Liver (tissue), 9 donors: ENCODE measurements around the gene IGSF3. TPM values are rescaled to one million over a fixed set of nuclear protein-coding genes. Genes with fewer than 3 reads are reported as not detected.
"Not testable (repeated sequence)": the region's sequence is repeated elsewhere in the genome, so short reads cannot be mapped to it uniquely, and the experiment has no call there.

Experiments used
- DNase-seq: peaks from one replicate; pipeline ENCODE4 v3.0.0-alpha.2; 2017; ENCODE audit warnings: low spot score
- H3K27ac ChIP-seq, 2 donors: one replicate each; pipeline ENCODE4 v1.7.0; 2013; ENCODE audit warnings: inconsistent platforms in 2 of 2, low read length in 2 of 2, control low read depth in 1 of 2, low read depth in 1 of 2, mild to moderate bottlenecking in 1 of 2
- H3K27me3 ChIP-seq, 4 donors: one replicate each; pipeline versions ENCODE4 v1.6.1 to v1.7.0; 2013; ENCODE audit warnings: low read length in 3 of 4, inconsistent platforms in 1 of 4, mild to moderate bottlenecking in 1 of 4, moderate library complexity in 1 of 4; ENCODE audit not compliant: control insufficient read depth in 4 of 4, insufficient read depth in 4 of 4
- H3K36me3 ChIP-seq, 4 donors: one replicate each; pipeline versions ENCODE4 v1.6.1 to v1.7.0; 2013; ENCODE audit warnings: low read length in 3 of 4, mild to moderate bottlenecking in 3 of 4, low read depth in 1 of 4, moderate library complexity in 1 of 4; ENCODE audit not compliant: control insufficient read depth in 4 of 4, insufficient read depth in 3 of 4
- H3K4me1 ChIP-seq, 4 donors: one replicate each; pipeline versions ENCODE4 v1.6.1 to v1.7.0; 2013; ENCODE audit warnings: low read length in 3 of 4, mild to moderate bottlenecking in 3 of 4, moderate library complexity in 1 of 4; ENCODE audit not compliant: control insufficient read depth in 4 of 4, insufficient read depth in 4 of 4
- H3K4me3 ChIP-seq, 3 donors: one replicate each; pipeline versions ENCODE4 v1.6.1 to v1.7.0; 2013; ENCODE audit warnings: low read length in 3 of 3, control low read depth in 1 of 3, low read depth in 1 of 3, mild to moderate bottlenecking in 1 of 3
- H3K9ac ChIP-seq, 2 donors: one replicate each; pipeline ENCODE4 v1.7.0; 2013; ENCODE audit warnings: low read length in 2 of 2, mild to moderate bottlenecking in 2 of 2, moderate library complexity in 2 of 2, control low read depth in 1 of 2, low read depth in 1 of 2
- H3K9me3 ChIP-seq, 4 donors: one replicate each; pipeline versions ENCODE4 v1.6.1 to v1.7.0; 2013; ENCODE audit warnings: low read length in 3 of 4; ENCODE audit not compliant: control insufficient read depth in 4 of 4
- ATF3 ChIP-seq: IDR thresholded peaks from 2 replicates; pipeline ENCODE4 v1.6.1; 2016; ENCODE audit warnings: antibody characterized with exemption
- CTCF ChIP-seq: fragments of 150-350 bp; IDR thresholded peaks from 2 replicates; pipeline ENCODE4 v1.5.1; 2017; ENCODE audit warnings: improper control_type of control experiment, low read depth, low read length; ENCODE audit not compliant: missing input control
- EGR1 ChIP-seq, 2 donors: IDR thresholded peaks; 2 replicates each; pipeline ENCODE4 v1.6.1; 2016 to 2018; ENCODE audit warnings: antibody characterized with exemption in 2 of 2, low read depth in 2 of 2
- FOXA1 ChIP-seq: IDR thresholded peaks from 2 replicates; pipeline ENCODE4 v1.6.1; 2016; ENCODE audit warnings: antibody characterized with exemption
- FOXA2 ChIP-seq: IDR thresholded peaks from 2 replicates; pipeline ENCODE4 v1.6.1; 2016; ENCODE audit warnings: antibody characterized with exemption
- GABPA ChIP-seq, 2 donors: IDR thresholded peaks in 1 of 2; conservative IDR thresholded peaks in 1 of 2; 2 replicates each; pipeline ENCODE4 v1.6.1; 2016; ENCODE audit warnings: antibody characterized with exemption in 2 of 2, mild to moderate bottlenecking in 1 of 2, moderate library complexity in 1 of 2
- HNF4A ChIP-seq, 2 donors: conservative IDR thresholded peaks; 2 replicates each; pipeline ENCODE4 v1.6.1; 2016; ENCODE audit warnings: antibody characterized with exemption in 2 of 2, mild to moderate bottlenecking in 2 of 2
- HNF4G ChIP-seq: IDR thresholded peaks from 2 replicates; pipeline ENCODE4 v1.6.1; 2016; ENCODE audit warnings: antibody characterized with exemption
- JUND ChIP-seq, 2 donors: IDR thresholded peaks; 2 replicates each; pipeline ENCODE4 v1.6.1; 2016; ENCODE audit warnings: antibody characterized with exemption in 2 of 2
- NR2F2 ChIP-seq: IDR thresholded peaks from 2 replicates; pipeline ENCODE4 v1.6.1; 2016; ENCODE audit warnings: antibody characterized with exemption
- RAD21 ChIP-seq, 2 donors: IDR thresholded peaks; 2 replicates each; pipeline ENCODE4 v1.6.1; 2016; ENCODE audit warnings: antibody characterized with exemption in 2 of 2, mild to moderate bottlenecking in 2 of 2
- RXRA ChIP-seq, 2 donors: IDR thresholded peaks; 2 replicates each; pipeline ENCODE4 v1.6.1; 2017 to 2018; ENCODE audit warnings: antibody characterized with exemption in 2 of 2, mild to moderate bottlenecking in 1 of 2
- SP1 ChIP-seq: IDR thresholded peaks from 2 replicates; pipeline ENCODE4 v1.6.1; 2018; ENCODE audit warnings: antibody characterized with exemption, mild to moderate bottlenecking
- TAF1 ChIP-seq: conservative IDR thresholded peaks from 2 replicates; pipeline ENCODE4 v1.6.1; 2016; ENCODE audit warnings: antibody characterized with exemption, mild to moderate bottlenecking
- YY1 ChIP-seq: IDR thresholded peaks from 2 replicates; pipeline ENCODE4 v1.6.1; 2016; ENCODE audit warnings: antibody characterized with exemption, mild to moderate bottlenecking
- WGBS: extraction: QIAGEN DNeasy Blood & Tissue Kit; methylation state at CpG from one replicate; pipeline ENCODE4 v1.1.7; 2013; 5-methylcytosine and 5-hydroxymethylcytosine counted together
- polyA plus RNA-seq, 2 donors: library from polyadenylated mRNA; stranded (reverse) in 1 of 2; unstranded in 1 of 2; fragments of 200-250 nt in 1 of 2; fragments of >200 nt in 1 of 2; fragmentation: Nextera tagmentation in 1 of 2; extraction: Ambion mirVana in 1 of 2; gene quantifications; one replicate each; pipeline versions ENCODE4 v1.2.1 to v1.2.3, GENCODE V29; 2013 to 2015
- total RNA-seq, 2 donors: library from RNA; depleted of rRNA; stranded (reverse); fragments of >200 nt; gene quantifications; one replicate each; pipeline ENCODE4 v1.2.3, GENCODE V29; 2014
- TF ChIP-seq, protein P1 (sequence below): IDR thresholded peaks from 2 replicates; pipeline ENCODE4 v1.6.1; 2016; ENCODE audit warnings: antibody characterized with exemption
- TF ChIP-seq, protein P2 (sequence below): IDR thresholded peaks from 2 replicates; pipeline ENCODE4 v1.6.1; 2016; ENCODE audit warnings: antibody characterized with exemption, mild to moderate bottlenecking
- donor health status: healthy.
- donor health status: healthy.
- donor health status: healthy.
- donor health status: healthy.
- donor health status: healthy.

Gene IGSF3
- total and polyA plus RNA-seq, 4 donors, result 0.14 to 5.4 (median 0.68) TPM

GRCh38 chr1:116564426-116564825, 103.1 kb downstream of the IGSF3 start (continued):
- TF ChIP-seq GABPA (IDR thresholded peaks at IDR 0.05 in 1 of 2, conservative IDR thresholded peaks at IDR 0.05 in 1 of 2), result no peak
- TF ChIP-seq ATF3, result no peak

GRCh38 chr1:116562465-116562864, 105.1 kb downstream of the IGSF3 start:
- 96% methylated on average over 4 of the region's 4 CpGs for WGBS
- H3K27me3 ChIP-seq, DNase-seq, H3K4me3 ChIP-seq, H3K9ac ChIP-seq, H3K36me3 ChIP-seq, H3K4me1 ChIP-seq, H3K27ac ChIP-seq, H3K9me3 ChIP-seq: not testable (repeated sequence)

- Histone ChIP-seq H3K27me3 (no peaks in the 10 kb centered on the region), H3K9ac (no peak overlapping the region), H3K27ac (no peak overlapping the region)
These were observed 106.0 kb downstream of the IGSF3 start for GRCh38 chr1:116561563-116561962.

DNA sequence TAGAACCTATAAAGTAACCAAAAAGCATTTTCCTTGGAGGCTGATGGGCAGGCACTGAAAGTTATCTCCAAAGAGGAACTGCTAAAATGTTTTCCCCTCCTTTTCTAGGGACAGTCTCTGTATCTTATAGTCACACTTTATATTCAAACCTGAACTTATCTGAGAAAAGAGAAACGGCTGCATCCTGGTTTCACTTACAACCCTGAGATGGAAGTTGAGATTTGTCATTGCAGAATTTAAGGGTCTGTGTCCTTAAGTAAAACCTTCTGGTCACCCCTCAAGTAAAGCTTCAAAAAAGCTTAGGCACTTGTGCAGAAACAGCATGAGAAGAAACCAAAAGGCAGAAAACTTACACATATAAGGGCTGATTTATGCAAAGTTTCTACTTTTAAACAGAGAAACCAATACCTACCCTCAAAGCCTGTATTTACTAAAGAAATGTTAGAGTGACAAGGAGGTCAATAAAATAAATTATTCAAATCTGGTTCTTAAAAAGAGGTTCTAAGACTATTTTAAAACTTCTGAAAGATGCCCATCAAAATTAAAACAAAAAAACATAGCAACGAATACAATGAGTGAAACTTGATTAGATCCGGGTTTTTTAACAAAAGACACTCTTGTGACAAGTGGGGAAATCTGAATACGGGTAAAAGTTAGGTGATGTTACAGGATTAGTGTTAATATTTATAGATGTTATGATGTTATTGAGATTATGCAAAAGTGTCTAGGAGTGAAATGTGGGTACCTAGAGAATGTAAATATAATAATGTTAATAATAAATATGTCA, 106.6 kb downstream of the IGSF3 start:
- H3K4me1 ChIP-seq, result peaks cover 0 to 6% (median 0%) of the 10 kb centered on the region in 4 donors
- 86% methylated on average over 4 of the region's 4 CpGs for WGBS
- no peaks in the 10 kb centered on the region for H3K27me3 ChIP-seq
- H3K27ac ChIP-seq, result no peak overlapping the region
- H3K4me3 ChIP-seq, result no peak overlapping the region
- H3K9ac ChIP-seq, result no peak overlapping the region
- DNase-seq, result no peak
- H3K9me3 ChIP-seq, result no peaks in the 10 kb centered on the region
- H3K36me3 ChIP-seq, result no peaks in the 10 kb centered on the region
- no peak for TF ChIP-seq RAD21 (IDR thresholded peaks at IDR 0.05)
- no peak for TF ChIP-seq HNF4G
- TF ChIP-seq, protein P1, sequence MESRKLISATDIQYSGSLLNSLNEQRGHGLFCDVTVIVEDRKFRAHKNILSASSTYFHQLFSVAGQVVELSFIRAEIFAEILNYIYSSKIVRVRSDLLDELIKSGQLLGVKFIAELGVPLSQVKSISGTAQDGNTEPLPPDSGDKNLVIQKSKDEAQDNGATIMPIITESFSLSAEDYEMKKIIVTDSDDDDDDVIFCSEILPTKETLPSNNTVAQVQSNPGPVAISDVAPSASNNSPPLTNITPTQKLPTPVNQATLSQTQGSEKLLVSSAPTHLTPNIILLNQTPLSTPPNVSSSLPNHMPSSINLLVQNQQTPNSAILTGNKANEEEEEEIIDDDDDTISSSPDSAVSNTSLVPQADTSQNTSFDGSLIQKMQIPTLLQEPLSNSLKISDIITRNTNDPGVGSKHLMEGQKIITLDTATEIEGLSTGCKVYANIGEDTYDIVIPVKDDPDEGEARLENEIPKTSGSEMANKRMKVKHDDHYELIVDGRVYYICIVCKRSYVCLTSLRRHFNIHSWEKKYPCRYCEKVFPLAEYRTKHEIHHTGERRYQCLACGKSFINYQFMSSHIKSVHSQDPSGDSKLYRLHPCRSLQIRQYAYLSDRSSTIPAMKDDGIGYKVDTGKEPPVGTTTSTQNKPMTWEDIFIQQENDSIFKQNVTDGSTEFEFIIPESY, result no peak
- TF ChIP-seq TAF1, result no peak
- no peak for TF ChIP-seq FOXA2
- no peak for TF ChIP-seq RXRA (IDR thresholded peaks at IDR 0.05)
- TF ChIP-seq, protein P2, sequence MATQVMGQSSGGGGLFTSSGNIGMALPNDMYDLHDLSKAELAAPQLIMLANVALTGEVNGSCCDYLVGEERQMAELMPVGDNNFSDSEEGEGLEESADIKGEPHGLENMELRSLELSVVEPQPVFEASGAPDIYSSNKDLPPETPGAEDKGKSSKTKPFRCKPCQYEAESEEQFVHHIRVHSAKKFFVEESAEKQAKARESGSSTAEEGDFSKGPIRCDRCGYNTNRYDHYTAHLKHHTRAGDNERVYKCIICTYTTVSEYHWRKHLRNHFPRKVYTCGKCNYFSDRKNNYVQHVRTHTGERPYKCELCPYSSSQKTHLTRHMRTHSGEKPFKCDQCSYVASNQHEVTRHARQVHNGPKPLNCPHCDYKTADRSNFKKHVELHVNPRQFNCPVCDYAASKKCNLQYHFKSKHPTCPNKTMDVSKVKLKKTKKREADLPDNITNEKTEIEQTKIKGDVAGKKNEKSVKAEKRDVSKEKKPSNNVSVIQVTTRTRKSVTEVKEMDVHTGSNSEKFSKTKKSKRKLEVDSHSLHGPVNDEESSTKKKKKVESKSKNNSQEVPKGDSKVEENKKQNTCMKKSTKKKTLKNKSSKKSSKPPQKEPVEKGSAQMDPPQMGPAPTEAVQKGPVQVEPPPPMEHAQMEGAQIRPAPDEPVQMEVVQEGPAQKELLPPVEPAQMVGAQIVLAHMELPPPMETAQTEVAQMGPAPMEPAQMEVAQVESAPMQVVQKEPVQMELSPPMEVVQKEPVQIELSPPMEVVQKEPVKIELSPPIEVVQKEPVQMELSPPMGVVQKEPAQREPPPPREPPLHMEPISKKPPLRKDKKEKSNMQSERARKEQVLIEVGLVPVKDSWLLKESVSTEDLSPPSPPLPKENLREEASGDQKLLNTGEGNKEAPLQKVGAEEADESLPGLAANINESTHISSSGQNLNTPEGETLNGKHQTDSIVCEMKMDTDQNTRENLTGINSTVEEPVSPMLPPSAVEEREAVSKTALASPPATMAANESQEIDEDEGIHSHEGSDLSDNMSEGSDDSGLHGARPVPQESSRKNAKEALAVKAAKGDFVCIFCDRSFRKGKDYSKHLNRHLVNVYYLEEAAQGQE, result no peak
- TF ChIP-seq HNF4A (conservative IDR thresholded peaks at IDR 0.05), result no peak
- TF ChIP-seq ATF3, result no peak
- no peak for TF ChIP-seq CTCF
- no peak for TF ChIP-seq NR2F2
- TF ChIP-seq EGR1 (IDR thresholded peaks at IDR 0.05; ENCODE audit: low read depth in 2 of 2), result no peak
- no peak for TF ChIP-seq FOXA1
- TF ChIP-seq SP1, result no peak
- no peak for TF ChIP-seq YY1

More at GRCh38 chr1:116561563-116561962, 106.0 kb downstream of the IGSF3 start:
- Histone ChIP-seq H3K9me3 (no peaks in the 10 kb centered on the region), H3K36me3 (no peaks in the 10 kb centered on the region), H3K4me3 (no peak overlapping the region), H3K4me1 (peaks cover 0 to 6% (median 0%) of the 10 kb centered on the region in 4 donors)
- TF ChIP-seq JUND (IDR thresholded peaks at IDR 0.05) (no peak), YY1 (no peak), EGR1 (IDR thresholded peaks at IDR 0.05; ENCODE audit: low read depth in 2 of 2) (no peak), ATF3 (no peak), HNF4G (no peak)
- DNase-seq, result no peak
